Activated CD8-positive, alpha-beta T cell treated with anti-CD3 and anti-CD28 coated beads for 36 hours (primary cell): ENCODE measurements around the gene CEBPB. TPM values are rescaled to one million over a fixed set of nuclear protein-coding genes. Genes with fewer than 3 reads are reported as not detected.

Source experiments
- ATAC-seq: fragments of 200-7000 bp; cut with Tn5 transposase; one replicate; pipeline ENCODE4 v1.10.0; 2021; ENCODE audit warnings: mild to moderate bottlenecking, moderate library complexity
- CTCF ChIA-PET: fragments of 350-600 bp; sonication (Branson Sonifier 250); formaldehyde crosslinking; loops from one replicate; lab custom pipeline; 2021; ENCODE audit warnings: antibody characterized with exemption; lab: Charles Lee
- POLR2A ChIA-PET: fragments of 350-600 bp; sonication (Branson Sonifier 250); formaldehyde crosslinking; loops from one replicate; lab custom pipeline; 2021; ENCODE audit warnings: antibody characterized with exemption; lab: Charles Lee
- DNase-seq: peaks from one replicate; pipeline ENCODE4 v3.0.0-alpha.2; 2020
- H3K27ac Mint-ChIP-seq: one replicate; pipeline ENCODE4 v1.8.0; 2021; ENCODE audit warnings: mild to moderate bottlenecking, mixed read lengths
- H3K27me3 Mint-ChIP-seq: one replicate; pipeline ENCODE4 v1.8.0; 2021; ENCODE audit warnings: mixed read lengths
- H3K36me3 Mint-ChIP-seq: one replicate; pipeline ENCODE4 v1.8.0; 2021; ENCODE audit warnings: low read depth, mixed read lengths
- H3K4me1 Mint-ChIP-seq: one replicate; pipeline ENCODE4 v1.8.0; 2021; ENCODE audit warnings: low read depth, mixed read lengths
- H3K4me3 Mint-ChIP-seq: one replicate; pipeline ENCODE4 v1.8.0; 2021; ENCODE audit warnings: mild to moderate bottlenecking, moderate library complexity, mixed read lengths
- H3K9me3 Mint-ChIP-seq: one replicate; pipeline ENCODE4 v1.8.0; 2021; ENCODE audit warnings: mixed read lengths
- CTCF ChIP-seq: fragments of 200-600 bp; IDR thresholded peaks from one replicate; pipeline ENCODE4 v1.8.0; 2022; ENCODE audit warnings: antibody characterized with exemption, mild to moderate bottlenecking
- intact Hi-C: fragments of 100-400 bp; cut with micrococcal nuclease; formaldehyde crosslinking; loops from one replicate; pipeline ENCODE4 v1.10.0; 2022
- total RNA-seq, 2 experiments: library from RNA; stranded (reverse); gene quantifications; one replicate each; pipeline ENCODE4 v1.2.3, GENCODE V29; 2021

The CEBPB gene
- total RNA-seq, 2 experiments from 2014 or later: 27.2 to 28.4 TPM

- Mint-ChIP-seq H3K36me3 (no peaks in the 10 kb centered on the region), H3K27ac (no peak overlapping the region), H3K4me1 (peaks cover 8% of the 10 kb centered on the region), H3K4me3 (no peak overlapping the region), H3K9me3 (no peaks in the 10 kb centered on the region), H3K27me3 (no peaks in the 10 kb centered on the region)
- no peak for DNase-seq
- no peak for ATAC-seq
- intact Hi-C loops: no loop called here
- ChIA-PET POLR2A (no interaction called here), CTCF (no interaction called here)
- TF ChIP-seq CTCF: no peak
Observed at GRCh38 chr20:50233325-50234212, 42.9 kb downstream of the CEBPB start.

GRCh38 chr20:50234288-50234687, 43.7 kb downstream of the CEBPB start:
- ChIA-PET CTCF (no interaction called here), POLR2A (no interaction called here)

GRCh38 chr20:50237349-50237748, 46.7 kb downstream of the CEBPB start:
- no peaks in the 10 kb centered on the region for H3K36me3 Mint-ChIP-seq
- intact Hi-C loops: no loop called here

More at GRCh38 chr20:50234288-50234687, 43.7 kb downstream of the CEBPB start:
- no peak overlapping the region for H3K27ac Mint-ChIP-seq
- no peak for ATAC-seq
- H3K4me1 Mint-ChIP-seq: peaks cover 8% of the 10 kb centered on the region
- DNase-seq: no peak
- no peaks in the 10 kb centered on the region for H3K27me3 Mint-ChIP-seq
- intact Hi-C loops: no loop called here
- H3K4me3 Mint-ChIP-seq: no peak overlapping the region
- no peaks in the 10 kb centered on the region for H3K9me3 Mint-ChIP-seq
- TF ChIP-seq CTCF: no peak
- H3K36me3 Mint-ChIP-seq: no peaks in the 10 kb centered on the region

GRCh38 chr20:50238081-50238800, 47.6 kb downstream of the CEBPB start:
- ChIA-PET POLR2A (no interaction called here), CTCF (no interaction called here)
- Mint-ChIP-seq H3K4me1 (peaks cover 8% of the 10 kb centered on the region), H3K4me3 (no peak overlapping the region), H3K36me3 (no peaks in the 10 kb centered on the region), H3K27me3 (no peaks in the 10 kb centered on the region), H3K9me3 (no peaks in the 10 kb centered on the region), H3K27ac (no peak overlapping the region)
- TF ChIP-seq CTCF: no peak
- no peak for DNase-seq
- intact Hi-C loops: no loop called here
- ATAC-seq: no peak

More at GRCh38 chr20:50237349-50237748, 46.7 kb downstream of the CEBPB start:
- CTCF ChIA-PET: no interaction called here
- H3K4me3 Mint-ChIP-seq: no peak overlapping the region
- ATAC-seq (no peak), DNase-seq (no peak)
- no peaks in the 10 kb centered on the region for H3K27me3 Mint-ChIP-seq
- no peak for TF ChIP-seq CTCF
- no peaks in the 10 kb centered on the region for H3K9me3 Mint-ChIP-seq
- peaks cover 8% of the 10 kb centered on the region for H3K4me1 Mint-ChIP-seq
- H3K27ac Mint-ChIP-seq: no peak overlapping the region
- POLR2A ChIA-PET: no interaction called here

GRCh38 chr20:50240092-50240491, 49.5 kb downstream of the CEBPB start:
- intact Hi-C loops: no loop called here
- Mint-ChIP-seq H3K4me1 (peaks cover 8% of the 10 kb centered on the region), H3K9me3 (no peaks in the 10 kb centered on the region)

More at GRCh38 chr20:50240092-50240491, 49.5 kb downstream of the CEBPB start:
- Mint-ChIP-seq H3K27me3 (no peaks in the 10 kb centered on the region), H3K27ac (no peak overlapping the region), H3K36me3 (no peaks in the 10 kb centered on the region), H3K4me3 (no peak overlapping the region)
- TF ChIP-seq CTCF: no peak
- ATAC-seq: no peak
- no peak for DNase-seq
- ChIA-PET POLR2A (no interaction called here), CTCF (no interaction called here)
